GM18511 (cell line): Measurements from ENCODE around the gene ETDA.
"Not testable (repeated sequence)": the region's sequence is repeated elsewhere in the genome, so short reads cannot be mapped to it uniquely, and the experiment has no call there.

Experiments
- ATAC-seq: cut with Tn5 transposase; IDR thresholded peaks from one replicate; pipeline ENCODE4 v1.9.1; 2021; ENCODE audit warnings: mild to moderate bottlenecking, moderate library complexity; ENCODE audit not compliant: unreplicated experiment

Gene ETDA

DNA sequence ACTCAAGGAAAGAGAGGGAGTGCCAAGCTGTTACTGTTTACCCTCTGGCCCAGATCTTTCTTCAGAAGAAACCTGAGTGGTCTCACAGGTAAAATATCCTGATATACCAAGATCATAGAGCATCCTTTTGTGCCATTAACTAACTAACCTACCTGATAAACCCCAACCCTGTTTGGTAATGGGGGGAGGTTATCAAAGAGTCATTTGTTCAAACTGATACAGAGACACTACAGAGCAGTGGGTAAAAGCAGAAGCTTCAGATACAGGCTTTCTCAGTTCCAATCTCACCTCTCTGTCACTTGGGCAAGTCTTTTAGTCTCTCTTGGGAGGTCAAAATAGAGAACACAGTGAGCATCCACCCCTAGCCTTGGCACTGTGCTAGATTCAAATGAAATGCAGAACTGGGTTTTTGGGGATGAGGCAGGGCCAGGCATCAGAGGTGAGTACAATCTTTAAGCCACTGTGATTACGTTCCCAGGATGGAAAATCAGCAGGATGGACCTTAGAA, at the start of gene ETDA:
TSS of gene ETDA (plus strand) at position 51 of the 508 bp plus-strand sequence. CDS start 1,216 bp downstream, outside the sequence.
- ATAC-seq, result not testable (repeated sequence)

DNA sequence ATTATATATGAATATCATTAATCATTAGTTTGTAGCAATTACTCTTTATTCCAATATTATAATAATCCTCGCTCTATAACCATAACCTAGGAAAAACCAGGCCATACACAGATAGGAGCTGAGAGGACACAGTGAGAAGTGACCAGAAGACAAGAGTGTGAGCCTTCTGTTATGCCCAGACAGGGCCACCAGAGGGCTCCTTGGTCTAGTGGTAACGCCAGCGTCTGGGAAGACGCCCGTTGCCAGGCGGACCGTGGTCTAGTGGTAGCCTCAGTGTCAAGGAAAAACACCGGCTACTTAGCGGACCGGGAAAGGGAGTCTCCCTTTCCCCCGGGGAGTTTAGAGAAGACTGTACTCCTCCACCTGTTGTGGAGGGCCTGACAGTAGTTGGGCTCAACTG, 45.4 kb upstream of the ETDA start:
- ATAC-seq, result not testable (repeated sequence)

DNA sequence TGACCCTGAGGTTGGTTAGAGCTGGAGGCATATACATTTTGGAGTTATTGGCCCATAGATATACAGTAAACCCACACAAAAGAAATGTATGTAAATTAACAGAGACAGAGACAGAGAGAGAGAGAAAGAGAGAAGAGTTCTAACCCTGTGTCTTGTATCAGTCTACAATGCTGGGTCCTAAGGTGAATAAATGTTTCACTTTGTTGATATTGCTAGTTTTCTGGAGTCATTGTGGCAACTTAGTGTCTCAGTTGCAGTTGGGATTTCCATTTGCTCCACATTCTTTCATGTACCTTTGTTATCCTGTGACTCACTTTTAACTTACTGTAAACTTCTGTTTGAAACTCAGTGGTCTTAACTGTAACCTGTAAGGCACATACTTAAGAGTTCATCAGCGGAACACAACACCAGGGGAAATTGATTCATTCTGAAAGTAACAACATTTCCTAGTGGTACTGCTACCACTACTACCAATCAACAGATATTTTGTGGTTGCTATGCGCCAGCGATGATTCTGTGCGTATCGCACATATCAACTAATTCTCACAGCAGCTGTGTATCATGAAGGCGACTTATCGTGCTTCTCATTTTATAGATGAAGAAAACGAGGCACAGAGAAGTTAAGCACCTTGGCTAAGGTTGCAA, 38.5 kb upstream of the ETDA start:
- peak; percentile 92 for ATAC-seq

DNA sequence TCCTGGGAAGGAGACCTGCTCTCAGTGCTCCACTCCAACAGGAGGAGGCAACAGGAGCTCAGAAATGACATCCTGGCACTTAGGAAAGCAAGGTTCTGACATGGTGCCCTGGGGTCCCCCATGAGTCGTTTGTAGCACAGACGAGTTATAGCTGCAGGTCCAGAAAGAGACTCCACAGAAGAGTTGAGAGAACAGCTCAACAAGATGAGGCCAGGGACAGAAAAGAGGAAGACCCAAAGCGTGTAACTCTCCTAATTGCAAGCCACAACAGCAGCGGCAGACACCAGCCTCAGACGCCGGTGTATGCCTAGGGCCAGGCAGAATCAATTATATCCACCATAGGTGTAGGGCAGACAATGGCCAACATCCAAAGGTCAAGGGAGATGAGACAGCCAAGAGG, 5.9 kb upstream of the ETDA start:
- not testable (repeated sequence) for ATAC-seq

DNA sequence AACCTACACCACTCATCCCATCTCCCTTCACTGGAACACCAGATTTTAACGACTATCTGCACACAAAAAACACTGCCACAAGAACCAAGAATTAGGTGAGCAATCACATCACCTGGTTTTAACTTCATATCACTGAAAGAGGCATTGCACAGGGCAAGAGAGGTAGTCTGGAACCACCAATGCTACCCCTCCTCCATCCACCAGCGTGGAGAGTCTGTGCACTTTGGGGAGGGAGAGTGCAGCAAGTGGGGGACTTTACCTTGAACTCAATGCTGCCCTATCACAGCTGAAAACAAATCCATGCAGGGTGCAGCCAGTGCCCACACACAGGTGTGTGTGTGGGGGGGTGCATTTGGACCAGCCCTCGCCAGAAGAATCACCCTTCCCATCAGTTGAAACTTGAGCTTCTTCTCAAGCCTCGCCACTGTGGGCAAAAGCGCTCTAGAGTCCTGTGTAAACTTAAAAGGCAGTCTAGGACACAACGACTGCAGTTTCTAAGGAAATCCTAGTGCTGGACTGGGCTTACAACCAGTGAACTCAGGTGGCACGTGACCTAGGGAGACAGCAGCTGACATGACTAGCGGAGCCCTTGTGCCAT, 4.3 kb downstream of the ETDA start:
- not testable (repeated sequence) for ATAC-seq

DNA sequence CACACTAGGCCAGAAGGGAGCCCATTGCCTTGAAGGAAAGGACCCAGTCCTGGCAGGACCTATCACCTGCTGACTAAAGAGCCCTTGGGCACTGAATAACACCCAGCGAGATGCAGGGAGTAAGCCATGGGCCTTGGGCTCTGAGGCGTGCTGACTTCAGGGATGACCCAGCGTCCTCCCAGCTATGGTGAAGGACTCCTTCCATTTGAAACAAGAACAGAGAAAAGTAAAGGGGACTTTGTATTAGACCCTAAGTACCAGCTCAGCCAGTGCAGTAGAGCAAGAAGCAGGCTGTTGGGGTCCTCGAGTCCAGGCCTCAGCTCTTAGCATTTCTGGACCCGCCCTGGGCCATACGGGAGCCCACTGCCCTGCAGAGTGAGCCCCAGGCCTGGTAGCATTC, 5.1 kb downstream of the ETDA start:
- ATAC-seq, result no peak

DNA sequence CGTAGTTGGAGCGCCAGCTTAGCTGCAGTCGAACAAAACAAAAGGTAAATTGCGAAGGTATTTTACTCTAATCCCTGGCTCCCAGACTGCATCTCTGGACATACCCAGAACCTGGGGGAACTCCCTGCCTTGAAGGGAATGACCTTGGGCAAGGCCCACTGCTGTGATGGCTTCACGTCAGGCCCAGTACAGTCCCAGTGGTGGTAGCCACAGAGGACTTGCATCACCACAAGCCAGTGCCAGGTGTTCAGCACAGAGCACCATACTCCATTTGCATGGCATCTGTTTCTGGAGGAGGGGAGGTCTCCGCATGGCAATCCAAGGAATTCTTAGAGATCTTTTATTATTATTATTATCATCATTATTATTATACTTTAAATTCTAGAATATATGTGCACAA, 5.6 kb downstream of the ETDA start:
- no peak for ATAC-seq

DNA sequence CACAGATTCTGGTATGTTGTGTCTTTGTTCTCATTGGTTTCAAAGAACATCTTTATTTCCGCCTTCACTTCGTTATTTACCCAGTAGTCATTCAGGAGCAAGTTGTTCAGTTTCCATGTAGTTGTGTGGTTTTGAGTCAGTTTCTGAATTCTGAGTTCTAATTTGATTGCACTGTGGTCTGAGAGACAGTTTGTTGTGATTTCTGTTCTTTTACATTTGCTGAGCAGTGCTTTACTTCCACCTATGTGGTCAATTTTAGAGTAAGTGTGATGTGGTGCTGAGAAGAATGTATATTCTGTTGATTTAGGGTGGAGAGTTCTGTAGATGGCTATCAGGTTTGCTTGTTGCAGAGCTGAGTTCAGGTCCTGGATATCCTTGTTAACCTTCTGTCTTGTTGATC, 9.1 kb downstream of the ETDA start:
- not testable (repeated sequence) for ATAC-seq

DNA sequence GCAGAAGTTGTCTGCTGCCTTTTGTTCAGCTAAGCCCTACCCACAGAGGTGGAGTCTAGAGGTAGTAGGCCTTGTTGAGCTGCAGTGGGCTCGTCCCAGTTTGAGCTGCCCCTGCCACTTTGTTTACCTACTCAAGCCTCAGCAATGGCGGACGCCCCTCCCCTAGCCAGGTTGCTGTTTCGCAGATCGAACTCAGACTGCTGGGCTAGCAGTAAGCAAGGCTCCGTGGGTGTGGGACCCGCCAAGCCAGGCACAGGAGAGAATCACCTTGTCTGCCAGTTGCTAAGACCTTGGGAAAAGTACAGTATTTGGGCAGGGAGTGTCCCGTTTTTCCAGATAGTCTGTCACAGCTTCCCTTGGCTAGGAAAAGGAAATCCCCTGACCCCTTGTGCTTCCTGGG, 11.5 kb downstream of the ETDA start:
- ATAC-seq, result not testable (repeated sequence)

DNA sequence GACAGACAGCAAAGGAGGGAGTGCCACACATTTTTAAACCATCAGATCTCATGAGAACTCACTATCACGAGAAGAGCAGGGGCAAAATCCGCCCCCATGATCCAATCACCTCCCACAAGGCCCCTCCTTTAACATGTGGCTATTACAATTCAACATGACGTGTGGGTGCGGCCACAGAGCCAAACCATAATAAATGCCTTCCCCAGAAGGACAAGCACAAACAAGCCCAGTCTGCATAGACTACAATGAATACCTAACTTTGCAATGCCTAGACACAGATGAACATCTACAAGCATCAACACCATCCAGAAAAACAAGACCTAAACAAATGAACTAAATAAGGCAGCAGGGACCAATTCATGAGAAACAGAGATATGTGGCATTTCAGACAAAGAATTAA, 12.3 kb downstream of the ETDA start:
- ATAC-seq, result no peak

DNA sequence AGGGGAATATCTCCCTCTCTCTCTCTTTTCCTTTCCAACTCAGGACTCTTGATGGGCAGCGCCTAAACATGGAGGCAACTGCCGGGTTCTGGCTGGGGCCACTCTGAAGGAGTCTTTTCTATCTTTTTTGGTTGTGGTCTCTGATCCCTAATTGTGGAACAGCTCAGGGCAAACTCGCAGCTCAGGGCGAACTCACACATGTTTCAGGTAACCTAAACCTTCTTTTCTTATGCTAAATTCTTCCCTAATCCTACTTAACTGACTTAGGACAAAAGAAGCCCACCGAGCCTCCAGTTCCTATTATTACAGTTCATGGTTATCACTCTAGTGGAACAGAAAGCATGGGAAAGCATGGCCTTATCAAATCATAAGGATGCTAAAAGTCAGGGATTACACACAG, 21.3 kb downstream of the ETDA start:
- no peak for ATAC-seq

DNA sequence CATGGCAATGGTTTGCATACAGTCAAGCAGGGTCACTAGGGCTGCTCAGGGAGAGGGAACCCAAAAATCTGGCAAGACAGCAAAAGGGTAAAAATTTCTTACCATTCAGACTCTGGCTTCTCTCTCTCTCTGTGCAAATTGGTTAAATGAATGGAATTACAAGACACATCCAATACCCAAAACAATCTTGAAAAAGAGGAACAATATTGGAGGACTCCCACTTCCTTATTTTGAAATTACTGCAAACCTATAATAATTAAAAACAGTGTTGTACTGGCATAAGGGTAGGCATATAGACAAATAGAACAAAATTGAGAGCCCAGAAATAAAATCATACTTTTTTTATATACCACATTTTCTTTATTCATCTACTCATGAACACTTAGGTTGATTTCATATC, 24.1 kb downstream of the ETDA start:
- no peak for ATAC-seq

DNA sequence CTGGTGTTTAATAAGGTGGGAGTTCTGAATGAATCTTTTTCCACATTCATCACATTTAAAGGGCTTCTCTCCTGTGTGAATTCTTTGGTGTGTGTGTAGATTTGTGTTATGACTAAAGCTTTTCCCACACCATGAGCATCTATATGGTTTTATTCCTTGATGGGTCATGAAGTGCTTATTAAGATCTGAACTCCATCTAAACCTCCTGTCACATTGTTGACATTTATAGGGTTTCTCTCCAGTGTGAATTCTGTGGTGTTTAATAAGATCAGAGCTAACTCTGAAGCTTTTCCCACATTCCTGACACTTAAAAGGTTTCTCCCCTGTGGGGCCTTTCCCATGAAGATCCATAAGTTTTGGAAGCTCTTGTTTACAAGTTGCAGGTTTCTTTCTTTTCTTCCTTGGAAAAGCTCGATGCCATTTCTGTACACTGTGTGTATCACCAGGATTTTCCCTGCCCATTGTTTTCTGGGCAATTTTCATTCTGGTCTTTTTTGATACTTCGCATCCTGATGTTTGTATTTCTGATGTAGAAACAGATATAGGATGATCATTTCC, 35.5 kb downstream of the ETDA start:
- ATAC-seq, result no peak

DNA sequence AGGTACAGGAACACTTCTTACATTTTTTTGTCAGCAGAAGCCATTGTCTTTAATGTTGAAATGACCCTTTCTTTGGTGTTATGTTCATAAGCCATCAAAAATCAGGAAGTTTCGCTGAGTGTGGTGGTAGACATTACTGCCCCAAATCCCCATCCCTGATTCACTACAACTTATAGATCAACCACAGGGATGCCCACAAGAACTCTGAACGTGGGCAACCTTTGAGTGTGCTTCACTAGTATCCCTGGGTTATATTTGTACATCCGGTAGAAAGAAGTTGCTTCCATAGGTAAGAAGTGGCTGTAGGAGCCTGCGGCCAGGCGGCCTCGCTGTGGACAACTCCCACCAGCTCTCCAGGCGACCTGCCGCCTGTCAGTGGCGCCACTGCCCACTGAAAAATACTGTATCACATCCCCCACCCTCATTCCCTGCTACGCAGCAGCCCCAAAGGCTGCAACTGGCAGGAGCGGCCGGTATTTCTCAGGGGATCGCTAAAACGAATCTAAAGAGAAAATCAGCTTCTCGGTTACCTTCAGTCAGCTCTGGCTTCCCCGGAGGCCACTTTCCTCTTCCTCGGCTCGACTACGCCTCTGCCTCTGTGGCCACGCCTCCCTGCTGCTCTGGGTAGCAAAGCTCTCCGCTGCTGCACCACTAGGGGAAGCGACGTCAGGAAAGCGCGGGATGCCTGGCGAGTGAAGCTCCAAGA, 43.5 kb downstream of the ETDA start:
- ATAC-seq, result peak; percentile 99

DNA sequence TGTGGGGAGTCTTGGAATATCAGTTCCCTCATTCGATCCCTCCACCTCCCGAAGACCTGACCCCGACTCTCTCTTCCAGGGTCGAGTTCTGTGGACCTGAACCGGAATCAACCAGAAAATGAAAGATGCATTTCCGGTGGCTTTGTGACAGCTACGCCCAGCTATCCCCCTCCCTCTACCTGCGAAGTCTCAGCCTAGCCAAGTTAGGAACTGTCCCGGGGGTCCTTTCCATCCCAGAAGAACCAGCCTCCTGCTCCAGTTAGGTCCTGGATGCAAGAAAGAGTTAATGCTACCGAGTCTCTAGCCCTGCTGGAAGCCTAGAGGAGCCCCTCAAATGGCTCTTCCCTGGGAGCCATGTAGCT, 44.1 kb downstream of the ETDA start:
- peak; percentile 77 for ATAC-seq

DNA sequence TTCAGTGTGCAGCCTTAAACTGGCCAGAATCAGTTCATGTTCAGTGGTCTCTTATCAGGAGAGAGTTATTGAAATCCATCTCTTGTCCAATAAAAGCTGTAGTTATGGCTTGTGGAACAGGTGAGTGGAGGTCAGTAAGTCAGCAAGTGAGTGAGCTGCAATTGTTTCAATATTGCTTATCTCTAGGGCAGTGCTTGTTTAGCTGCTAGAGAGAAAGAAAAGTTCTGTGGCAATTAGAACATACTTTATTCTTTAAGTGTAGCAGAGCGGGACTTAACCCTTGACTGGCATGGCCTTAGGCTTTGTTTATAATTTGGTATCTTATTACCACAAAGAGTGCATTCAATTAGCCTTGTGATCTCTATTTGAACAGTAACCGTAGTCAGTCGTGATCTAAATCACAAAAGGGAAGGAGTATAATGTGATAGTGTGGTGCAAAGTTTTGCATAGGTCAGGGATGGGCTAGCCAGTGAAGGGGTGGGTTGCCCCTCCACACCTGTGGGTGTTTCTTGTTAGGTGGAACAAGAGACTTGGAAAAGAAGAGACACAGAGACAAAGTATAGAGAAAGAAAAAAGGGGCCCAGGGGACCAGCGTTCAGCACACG, 50.5 kb downstream of the ETDA start:
- no peak for ATAC-seq
